ENCODE measurements around the gene FAHD2A.
"Not testable (repeated sequence)": the region's sequence is repeated elsewhere in the genome, so short reads cannot be mapped to it uniquely, and the experiment has no call there.

FAHD2A gene

GRCh38 chr2:95404676-95405075 is 2.2 kb downstream of the FAHD2A start:
- not testable (repeated sequence) for DNase-seq (ENCODE audit: low spot score in 2 of 2); H3K27me3 Mint-ChIP-seq; H3K27ac Mint-ChIP-seq (ENCODE audit: low read depth); ATAC-seq (replicated peaks; ENCODE audit: extremely low read depth, poor library complexity, severe bottlenecking); H3K4me3 Mint-ChIP-seq; H3K9me3 Mint-ChIP-seq
- Mint-ChIP-seq H3K36me3 (ENCODE audit: insufficient read depth) (peaks cover 18% of the 10 kb centered on the region), H3K4me1 (peaks cover 28% of the 10 kb centered on the region)

- H3K27ac Mint-ChIP-seq (ENCODE audit: low read depth); H3K27me3 Mint-ChIP-seq; H3K4me3 Mint-ChIP-seq; DNase-seq (ENCODE audit: low spot score in 2 of 2); ATAC-seq (replicated peaks; ENCODE audit: extremely low read depth, poor library complexity, severe bottlenecking); H3K9me3 Mint-ChIP-seq: not testable (repeated sequence)
- H3K36me3 Mint-ChIP-seq (ENCODE audit: insufficient read depth): peaks cover 18% of the 10 kb centered on the region
- H3K4me1 Mint-ChIP-seq: peaks cover 14% of the 10 kb centered on the region
Observed at GRCh38 chr2:95411239-95411638, 8.7 kb downstream of the FAHD2A start.

- peak; percentile 21 to 26 for DNase-seq (ENCODE audit: low spot score in 2 of 2)
Observed at GRCh38 chr2:95414015-95414594, 11.6 kb downstream of the FAHD2A start.

GRCh38 chr2:95415138-95415537 is 12.6 kb downstream of the FAHD2A start:
- Mint-ChIP-seq H3K27me3 (peaks cover 16% of the 10 kb centered on the region), H3K27ac (ENCODE audit: low read depth) (peak overlapping the region; percentile 64)
- not testable (repeated sequence) for DNase-seq (ENCODE audit: low spot score in 2 of 2); H3K36me3 Mint-ChIP-seq (ENCODE audit: insufficient read depth); ATAC-seq (replicated peaks; ENCODE audit: extremely low read depth, poor library complexity, severe bottlenecking); H3K4me3 Mint-ChIP-seq; H3K9me3 Mint-ChIP-seq; H3K4me1 Mint-ChIP-seq

More at GRCh38 chr2:95414015-95414594, 11.6 kb downstream of the FAHD2A start:
- H3K36me3 Mint-ChIP-seq (ENCODE audit: insufficient read depth); H3K4me3 Mint-ChIP-seq; H3K27ac Mint-ChIP-seq (ENCODE audit: low read depth); H3K9me3 Mint-ChIP-seq: not testable (repeated sequence)
- H3K4me1 Mint-ChIP-seq: peaks cover 14% of the 10 kb centered on the region
- ATAC-seq (replicated peaks; ENCODE audit: extremely low read depth, poor library complexity, severe bottlenecking): peak; percentile 43
- H3K27me3 Mint-ChIP-seq: peaks cover 16% of the 10 kb centered on the region

GRCh38 chr2:95415561-95415960 is 13.1 kb downstream of the FAHD2A start:
- H3K27me3 Mint-ChIP-seq: peaks cover 16% of the 10 kb centered on the region
- H3K9me3 Mint-ChIP-seq; H3K4me3 Mint-ChIP-seq; H3K27ac Mint-ChIP-seq (ENCODE audit: low read depth); H3K4me1 Mint-ChIP-seq; ATAC-seq (replicated peaks; ENCODE audit: extremely low read depth, poor library complexity, severe bottlenecking); DNase-seq (ENCODE audit: low spot score in 2 of 2); H3K36me3 Mint-ChIP-seq (ENCODE audit: insufficient read depth): not testable (repeated sequence)

- DNase-seq (ENCODE audit: low spot score in 2 of 2); H3K27ac Mint-ChIP-seq (ENCODE audit: low read depth); H3K4me1 Mint-ChIP-seq; H3K4me3 Mint-ChIP-seq; H3K27me3 Mint-ChIP-seq; H3K36me3 Mint-ChIP-seq (ENCODE audit: insufficient read depth); ATAC-seq (replicated peaks; ENCODE audit: extremely low read depth, poor library complexity, severe bottlenecking); H3K9me3 Mint-ChIP-seq: not testable (repeated sequence)
Observed at GRCh38 chr2:95427196-95427867, 24.8 kb downstream of the FAHD2A start.

- not testable (repeated sequence) for DNase-seq (ENCODE audit: low spot score in 2 of 2); H3K9me3 Mint-ChIP-seq; H3K36me3 Mint-ChIP-seq (ENCODE audit: insufficient read depth); H3K27ac Mint-ChIP-seq (ENCODE audit: low read depth); ATAC-seq (replicated peaks; ENCODE audit: extremely low read depth, poor library complexity, severe bottlenecking); H3K4me1 Mint-ChIP-seq; H3K4me3 Mint-ChIP-seq; H3K27me3 Mint-ChIP-seq
Observed at GRCh38 chr2:95429748-95430467, 27.4 kb downstream of the FAHD2A start.

- DNase-seq (ENCODE audit: low spot score in 2 of 2); H3K4me3 Mint-ChIP-seq; H3K4me1 Mint-ChIP-seq; ATAC-seq (replicated peaks; ENCODE audit: extremely low read depth, poor library complexity, severe bottlenecking); H3K27ac Mint-ChIP-seq (ENCODE audit: low read depth); H3K27me3 Mint-ChIP-seq; H3K36me3 Mint-ChIP-seq (ENCODE audit: insufficient read depth); H3K9me3 Mint-ChIP-seq: not testable (repeated sequence)
Observed at GRCh38 chr2:95433373-95433772, 30.9 kb downstream of the FAHD2A start.

- H3K4me1 Mint-ChIP-seq; DNase-seq (ENCODE audit: low spot score in 2 of 2); H3K36me3 Mint-ChIP-seq (ENCODE audit: insufficient read depth); H3K27ac Mint-ChIP-seq (ENCODE audit: low read depth); ATAC-seq (replicated peaks; ENCODE audit: extremely low read depth, poor library complexity, severe bottlenecking); H3K9me3 Mint-ChIP-seq; H3K27me3 Mint-ChIP-seq; H3K4me3 Mint-ChIP-seq: not testable (repeated sequence)
Observed at GRCh38 chr2:95433973-95434372, 31.5 kb downstream of the FAHD2A start.

- DNase-seq (ENCODE audit: low spot score in 2 of 2); H3K27ac Mint-ChIP-seq (ENCODE audit: low read depth); H3K4me1 Mint-ChIP-seq; H3K4me3 Mint-ChIP-seq; ATAC-seq (replicated peaks; ENCODE audit: extremely low read depth, poor library complexity, severe bottlenecking); H3K9me3 Mint-ChIP-seq; H3K36me3 Mint-ChIP-seq (ENCODE audit: insufficient read depth); H3K27me3 Mint-ChIP-seq: not testable (repeated sequence)
Observed at GRCh38 chr2:95434507-95435076, 32.1 kb downstream of the FAHD2A start.

- H3K4me1 Mint-ChIP-seq; H3K9me3 Mint-ChIP-seq; H3K36me3 Mint-ChIP-seq (ENCODE audit: insufficient read depth); H3K27me3 Mint-ChIP-seq; H3K4me3 Mint-ChIP-seq; ATAC-seq (replicated peaks; ENCODE audit: extremely low read depth, poor library complexity, severe bottlenecking); H3K27ac Mint-ChIP-seq (ENCODE audit: low read depth); DNase-seq (ENCODE audit: low spot score in 2 of 2): not testable (repeated sequence)
Observed at GRCh38 chr2:95435162-95435871, 32.8 kb downstream of the FAHD2A start.

GRCh38 chr2:95435872-95436209 is 33.3 kb downstream of the FAHD2A start:
- not testable (repeated sequence) for H3K27ac Mint-ChIP-seq (ENCODE audit: low read depth); H3K27me3 Mint-ChIP-seq; H3K9me3 Mint-ChIP-seq; H3K4me1 Mint-ChIP-seq; ATAC-seq (replicated peaks; ENCODE audit: extremely low read depth, poor library complexity, severe bottlenecking); DNase-seq (ENCODE audit: low spot score in 2 of 2); H3K36me3 Mint-ChIP-seq (ENCODE audit: insufficient read depth); H3K4me3 Mint-ChIP-seq

Data from central memory CD8-positive, alpha-beta T cell (primary cell).